ENCODE measurements around the gene GALT.
A peak's percentile ranks its signal among the peaks of the same experiment; 100 is the strongest.
"Not testable (repeated sequence)": the region's sequence is repeated elsewhere in the genome, so short reads cannot be mapped to it uniquely, and the experiment has no call there.

The GALT gene

DNA sequence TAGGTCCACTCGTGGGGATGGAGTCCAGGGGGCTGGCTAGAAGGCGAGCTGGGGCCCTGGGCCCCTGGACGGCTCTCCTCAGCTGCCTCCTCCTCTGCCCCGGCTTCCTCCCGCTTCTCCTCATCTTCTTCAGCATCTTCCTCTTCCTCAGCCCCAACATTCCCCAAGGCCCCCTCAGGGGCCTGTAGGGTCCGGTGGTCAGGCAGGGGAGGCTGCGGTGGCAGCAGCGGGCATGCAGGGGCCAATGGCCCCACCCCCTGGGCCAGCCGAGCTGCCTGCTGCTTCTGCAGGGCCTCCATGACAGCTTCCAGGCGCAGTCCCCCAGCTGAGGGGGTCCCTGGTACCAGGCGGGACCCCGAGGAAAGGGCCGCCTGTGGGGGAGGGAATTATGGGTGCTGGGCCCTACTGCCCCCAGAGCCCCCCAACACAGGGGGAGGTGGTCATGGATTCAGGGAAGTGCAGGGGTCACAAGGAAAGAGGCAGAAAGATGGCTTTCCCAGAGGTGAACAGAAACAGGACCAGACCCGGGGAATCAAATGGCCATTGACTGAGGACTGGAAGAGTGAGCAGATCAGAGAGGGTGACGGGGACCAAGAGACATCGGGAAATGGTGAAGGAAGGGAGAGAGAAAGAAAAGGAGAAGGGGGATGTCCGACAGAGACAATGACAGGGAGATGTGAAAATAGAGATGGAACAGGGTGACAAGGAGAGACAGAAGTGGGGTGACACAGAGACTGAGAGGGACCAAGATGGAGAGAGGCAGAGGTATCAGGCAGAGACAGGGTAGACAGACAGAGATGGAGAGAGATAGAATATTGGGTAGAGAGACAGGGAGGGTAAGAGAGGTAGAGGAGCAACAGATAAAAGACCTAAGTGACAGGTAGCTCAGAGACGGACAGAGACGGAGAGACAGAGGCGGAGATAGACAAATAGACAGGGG lies 18.5 kb upstream of the GALT start:
- no peak for DNase-seq

DNA sequence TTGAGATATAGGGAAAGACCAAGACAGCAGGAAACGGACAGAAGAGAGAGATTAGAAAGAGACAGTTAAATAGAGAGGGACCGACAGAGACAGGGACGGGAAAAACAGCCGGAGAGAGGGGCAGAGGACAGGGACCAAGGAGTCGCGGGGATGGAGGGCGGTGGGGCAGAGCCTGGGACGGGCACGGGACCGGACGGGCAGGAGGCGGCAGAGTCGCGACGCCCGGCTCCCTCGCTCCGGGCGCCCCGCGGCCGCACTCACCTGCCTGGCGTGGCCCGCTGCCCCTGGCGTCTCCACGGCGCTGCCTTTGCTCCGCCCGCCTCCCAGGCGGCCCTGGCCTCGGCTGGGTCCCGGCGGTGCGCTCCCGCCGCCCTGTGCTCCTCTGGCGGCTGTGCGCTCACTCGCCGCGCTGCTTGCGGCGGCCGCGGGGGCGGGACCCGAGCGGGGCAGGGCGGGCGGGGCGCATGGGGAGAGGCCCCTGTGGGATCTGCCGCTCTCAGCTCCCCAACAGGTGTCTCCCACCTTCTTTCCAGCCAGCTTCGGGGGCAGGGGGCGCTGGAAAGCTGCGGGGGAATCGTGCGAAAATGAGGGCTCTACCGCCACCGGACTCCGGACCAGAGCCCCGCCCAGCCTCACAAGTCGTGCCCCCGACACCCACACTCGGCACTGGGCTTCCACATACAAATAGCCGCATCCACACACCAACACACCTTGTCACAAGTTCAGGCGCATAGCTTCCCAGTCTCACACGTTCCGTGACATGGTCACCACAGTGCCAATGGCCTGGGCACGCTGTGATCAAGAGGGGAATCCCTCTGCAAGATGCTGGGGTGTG lies 17.6 kb upstream of the GALT start, which contains the start of gene ARID3C:
TSS of gene ARID3C (minus strand) at position 411 of the 835 bp plus-strand sequence. CDS start 1,052 bp downstream, outside the sequence.
- DNase-seq, result peak in 1 of 2 experiments; percentile 25

DNA sequence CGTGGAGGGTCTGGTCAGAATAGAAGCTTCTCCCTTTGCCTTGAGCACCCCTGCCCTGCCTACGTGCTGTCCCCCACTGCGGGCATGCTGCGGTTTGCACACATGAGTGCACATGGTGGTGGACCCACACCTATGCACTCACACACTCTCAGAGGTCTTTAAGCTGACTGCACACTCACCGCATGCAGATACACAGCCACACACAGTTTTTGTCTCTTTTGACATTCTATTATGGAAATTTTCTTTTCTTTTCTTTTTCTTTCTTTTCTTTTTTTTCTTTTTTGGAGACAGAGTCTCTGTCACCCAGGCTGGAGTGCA lies 17.0 kb upstream of the GALT start:
- DNase-seq, result no peak

DNA sequence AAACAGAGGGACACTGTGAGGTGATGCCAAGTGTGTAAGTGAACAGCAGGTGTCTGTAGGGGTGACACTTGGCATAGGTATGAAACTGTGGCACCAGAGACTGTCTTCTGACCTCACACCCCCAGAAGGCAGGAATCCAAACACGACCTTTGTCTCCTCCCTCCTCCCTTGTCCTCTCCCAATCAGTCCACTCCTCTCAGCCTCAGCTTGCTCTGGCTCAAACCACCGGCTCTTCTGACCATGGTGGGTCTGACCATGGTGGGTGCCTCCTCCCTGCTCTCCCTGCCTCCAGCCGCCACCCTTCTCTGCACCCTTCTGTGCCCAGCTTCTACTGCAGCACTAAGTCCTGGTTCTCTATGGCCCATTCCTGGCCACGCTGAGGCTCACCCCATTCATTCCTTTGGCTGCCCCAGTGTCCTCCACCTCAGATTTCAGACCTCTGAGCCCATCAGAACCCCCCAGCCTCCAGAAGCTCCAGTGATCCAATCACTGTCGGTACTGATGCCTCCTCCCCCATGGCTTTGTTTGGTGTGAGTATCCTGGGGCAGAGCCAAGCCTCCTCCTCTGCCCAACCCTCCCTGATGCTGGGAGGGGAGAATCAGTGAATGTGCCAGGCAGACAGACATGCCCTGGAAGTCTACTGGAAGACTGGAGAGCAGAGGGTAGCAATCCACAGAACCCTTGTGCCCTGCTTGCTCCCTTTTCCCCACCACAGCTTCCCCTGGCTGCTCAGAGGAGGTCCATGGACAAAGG lies 15.9 kb upstream of the GALT start:
- no peak for DNase-seq

DNA sequence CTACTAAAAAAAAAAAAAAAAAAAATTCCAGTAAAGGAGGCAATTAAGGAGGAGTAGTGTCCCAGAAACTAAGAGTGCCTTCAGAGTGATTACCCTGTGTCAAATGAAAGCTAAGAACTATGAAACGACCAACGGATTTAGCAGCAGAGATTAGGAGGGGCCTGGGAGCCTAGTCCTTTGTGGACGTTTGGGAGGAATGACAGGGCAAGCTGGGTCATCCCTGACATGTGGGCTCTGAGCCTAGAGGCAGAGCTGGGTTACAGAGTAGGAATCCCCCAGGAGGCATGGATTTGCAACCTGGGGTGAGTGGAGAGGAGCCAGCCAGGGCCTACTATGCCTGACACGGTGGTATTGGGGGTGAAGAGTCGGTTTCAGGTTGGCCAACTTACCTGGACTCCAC lies 13.3 kb upstream of the GALT start:
- DNase-seq, result no peak

DNA sequence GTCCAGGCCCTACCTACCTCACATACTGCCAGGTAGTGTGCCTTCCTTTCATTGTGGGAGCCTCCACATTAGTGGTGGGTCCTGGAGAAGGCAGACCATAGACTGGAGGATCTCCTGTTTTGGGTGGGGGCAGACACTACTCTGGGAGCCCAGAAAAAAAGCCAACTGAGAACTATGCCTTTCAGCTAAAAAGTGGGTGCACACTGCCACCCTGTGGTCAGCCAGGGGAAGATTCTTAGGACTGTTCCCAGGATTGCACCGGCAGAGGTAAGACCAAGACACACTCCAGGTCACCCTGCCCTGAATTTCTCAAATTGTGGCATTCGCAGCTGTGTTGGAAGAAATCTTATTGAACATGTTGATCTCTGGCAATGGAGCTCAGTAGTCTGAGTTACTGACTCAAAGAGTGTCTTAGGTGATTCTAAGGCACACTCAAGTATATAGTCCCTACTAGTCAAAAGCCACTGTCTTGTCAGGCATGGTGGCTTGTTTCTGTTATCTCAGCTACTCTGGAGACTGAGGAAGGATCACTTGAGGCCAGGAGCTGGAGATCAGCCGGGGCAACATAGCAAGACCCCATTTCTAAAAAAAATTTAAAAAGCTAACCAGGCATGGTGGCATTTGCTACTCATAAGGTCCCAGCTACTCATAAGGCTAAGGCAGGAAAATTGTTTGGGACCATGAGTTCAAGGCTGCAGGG lies 12.5 kb upstream of the GALT start:
- peak; percentile 30 to 68 for DNase-seq

DNA sequence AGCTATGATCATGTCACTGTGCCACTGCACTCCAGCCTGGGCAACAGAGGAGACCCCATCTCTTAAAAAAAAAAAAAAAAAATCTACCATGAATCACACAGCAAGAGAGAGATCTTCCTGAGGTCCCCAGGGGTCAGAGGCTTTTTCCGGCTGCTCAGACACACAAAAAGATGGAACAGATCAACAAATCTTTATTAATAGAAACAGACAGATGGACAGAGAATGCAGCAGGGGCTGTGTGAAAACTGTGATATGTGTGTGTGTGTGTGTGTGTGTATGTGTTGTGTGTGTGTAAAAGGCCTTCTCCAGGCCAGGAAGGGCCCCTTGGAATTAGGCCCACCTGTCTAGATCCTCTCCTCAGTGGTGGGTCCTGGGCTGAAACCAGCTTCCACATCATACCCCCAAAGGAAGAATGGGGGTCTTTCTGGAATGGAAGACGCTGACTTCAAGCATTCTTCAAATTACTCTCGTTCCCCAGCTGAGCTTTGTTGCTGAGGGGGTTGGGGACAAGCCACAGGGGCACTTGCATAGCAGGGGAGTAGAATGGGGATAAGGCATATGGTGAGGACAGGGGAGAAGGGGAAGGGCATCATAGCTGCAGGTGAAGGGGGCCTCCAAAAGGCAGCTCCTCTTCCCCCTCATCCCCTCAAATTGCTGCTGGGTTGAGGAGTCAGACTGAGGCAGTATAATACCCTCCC lies 11.8 kb upstream of the GALT start:
- no peak for DNase-seq

DNA sequence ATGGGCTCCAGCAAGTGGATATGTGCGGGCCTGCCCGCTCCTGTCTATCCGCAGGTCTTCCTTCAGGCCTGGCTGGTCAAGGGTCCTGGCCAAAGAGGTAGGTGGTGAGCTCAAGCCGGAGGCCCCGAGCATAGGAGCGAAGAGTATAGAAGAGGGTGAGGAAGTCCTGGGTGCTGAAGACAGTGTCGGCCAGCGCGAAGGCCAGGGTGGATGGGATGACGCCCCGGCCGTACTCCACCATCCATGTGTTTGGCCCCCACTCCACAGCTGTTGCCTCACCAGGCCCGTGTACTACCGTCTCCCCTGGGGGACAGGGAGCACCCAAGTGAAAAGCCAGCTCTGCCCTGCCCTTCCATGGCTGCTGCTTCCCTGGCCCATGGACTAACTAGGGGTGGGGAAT lies 10.9 kb upstream of the GALT start:
- DNase-seq, result no peak

DNA sequence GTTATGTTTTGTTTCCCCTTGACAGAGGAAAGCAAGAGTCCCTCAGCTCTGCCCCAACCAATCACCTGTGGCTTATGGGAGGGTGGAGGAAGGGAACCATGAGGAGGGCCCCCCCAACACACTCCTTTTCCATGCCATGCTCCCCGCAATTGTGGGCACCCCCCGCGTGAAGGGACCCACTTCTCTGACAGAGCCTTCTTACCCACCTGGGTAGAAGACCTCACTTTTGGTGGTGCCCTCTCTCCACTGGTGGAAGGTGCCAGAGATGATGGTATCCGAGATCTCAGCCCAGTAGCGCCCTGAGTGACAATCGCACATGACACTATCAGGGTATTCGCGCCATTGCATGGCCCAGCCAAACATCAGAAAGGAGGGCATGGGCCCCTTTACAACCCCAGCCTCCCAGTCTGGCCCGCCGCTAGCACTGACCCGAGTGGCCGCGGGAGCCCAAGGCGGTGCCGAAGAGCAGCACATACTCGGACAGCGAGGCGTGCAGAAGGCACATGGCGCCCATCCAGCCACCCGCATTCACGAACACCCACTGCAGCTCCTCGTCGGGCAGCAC lies 9.6 kb upstream of the GALT start:
- DNase-seq, result peak in 1 of 2 experiments; percentile 42

DNA sequence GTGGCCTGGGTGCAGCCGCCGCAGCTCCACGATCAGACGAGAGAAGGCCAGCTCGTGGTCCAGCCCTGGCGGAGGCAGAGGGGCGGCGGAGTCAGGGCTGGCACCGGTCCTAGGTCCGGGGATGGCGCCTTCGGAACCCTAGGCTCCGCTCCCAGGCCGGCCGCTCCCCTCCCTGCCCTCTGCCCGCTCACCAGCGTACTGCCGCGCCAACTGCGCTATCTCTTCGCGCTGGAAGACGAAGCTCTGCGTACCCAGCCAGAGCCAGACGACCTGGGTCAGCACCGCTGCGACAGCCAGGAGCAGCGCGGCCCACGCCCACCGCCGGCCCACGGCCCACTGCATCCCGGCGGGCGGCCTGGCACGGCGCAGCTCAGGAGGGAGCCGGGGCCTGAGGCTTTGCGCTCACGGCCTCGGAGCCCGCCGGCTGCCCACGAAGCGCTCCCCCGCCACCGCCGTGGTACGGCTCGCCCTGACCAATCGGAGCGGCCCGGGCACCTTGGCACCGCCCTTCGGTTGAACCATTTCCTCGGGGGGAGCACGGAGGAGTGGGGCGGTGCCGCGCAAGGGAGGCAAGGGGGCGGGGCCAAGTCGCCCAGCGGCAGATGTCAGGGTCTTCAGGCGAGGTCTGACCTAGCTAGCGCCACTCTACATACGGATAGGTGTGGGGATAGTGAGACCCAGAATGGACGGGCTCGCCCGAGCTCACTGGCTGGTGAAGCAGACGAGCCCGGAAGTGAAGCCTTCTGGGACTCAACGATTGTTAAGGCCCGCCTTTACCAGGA lies 8.9 kb upstream of the GALT start, which contains the start of gene SIGMAR1:
TSS of gene SIGMAR1 (minus strand) at position 432 of the 782 bp plus-strand sequence. CDS start at position 342, 90 bp downstream.
- DNase-seq, result peak; percentile 92 to 93

DNA sequence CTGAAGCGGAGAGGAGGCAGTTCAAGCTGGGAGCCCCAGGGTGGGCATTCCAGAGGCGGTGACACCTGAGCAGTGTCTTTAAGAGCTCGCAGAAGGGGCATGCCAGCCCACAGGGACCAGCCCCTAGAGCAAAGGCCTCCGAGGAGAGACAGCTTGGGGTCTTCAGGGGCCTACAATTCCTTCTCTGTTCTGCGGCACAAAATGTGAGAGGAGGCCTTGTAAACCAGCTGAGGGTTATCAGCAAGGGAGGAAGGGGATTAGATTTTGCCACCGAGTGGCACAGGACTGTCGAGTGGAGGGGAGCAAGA lies 8.4 kb upstream of the GALT start:
- DNase-seq, result no peak

DNA sequence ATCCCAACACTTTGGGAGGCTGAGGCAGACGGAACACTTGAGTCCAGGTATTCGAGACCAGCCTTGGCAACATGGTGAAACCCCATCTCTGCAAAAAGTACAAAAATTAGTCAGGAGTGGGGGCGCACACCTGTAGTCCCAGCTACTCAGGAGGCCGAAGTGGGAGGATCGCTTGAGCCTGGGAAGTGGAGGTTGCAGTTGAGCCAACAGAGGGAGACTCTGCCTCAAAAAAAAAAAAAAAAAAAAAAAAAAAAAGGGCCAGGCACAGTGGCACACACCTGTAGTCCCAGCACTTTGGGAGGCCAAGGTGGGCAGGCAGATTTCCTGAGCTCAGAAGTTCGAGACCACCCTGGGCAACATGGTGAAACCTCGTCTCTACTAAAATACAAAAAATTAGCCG lies 7.2 kb upstream of the GALT start:
- not testable (repeated sequence) for DNase-seq

DNA sequence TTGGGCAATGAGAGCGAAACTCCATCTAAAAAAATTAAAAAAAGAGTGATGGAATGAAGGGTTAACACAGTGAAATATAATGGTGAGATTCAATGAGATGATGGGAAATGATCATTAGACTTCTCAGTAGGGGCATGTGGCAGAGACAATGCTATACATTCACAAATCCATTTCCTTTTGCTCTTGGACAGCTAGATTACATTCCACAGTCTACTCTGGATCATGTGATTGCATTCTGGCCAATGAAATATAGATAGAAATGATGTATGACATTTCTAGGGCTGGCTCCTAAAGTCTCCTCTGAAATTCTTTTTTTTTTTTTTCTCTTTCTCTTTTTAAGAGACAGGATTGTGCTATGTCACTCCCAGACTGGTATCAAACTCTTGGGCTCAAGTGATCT lies 3.8 kb upstream of the GALT start:
- DNase-seq, result no peak

DNA sequence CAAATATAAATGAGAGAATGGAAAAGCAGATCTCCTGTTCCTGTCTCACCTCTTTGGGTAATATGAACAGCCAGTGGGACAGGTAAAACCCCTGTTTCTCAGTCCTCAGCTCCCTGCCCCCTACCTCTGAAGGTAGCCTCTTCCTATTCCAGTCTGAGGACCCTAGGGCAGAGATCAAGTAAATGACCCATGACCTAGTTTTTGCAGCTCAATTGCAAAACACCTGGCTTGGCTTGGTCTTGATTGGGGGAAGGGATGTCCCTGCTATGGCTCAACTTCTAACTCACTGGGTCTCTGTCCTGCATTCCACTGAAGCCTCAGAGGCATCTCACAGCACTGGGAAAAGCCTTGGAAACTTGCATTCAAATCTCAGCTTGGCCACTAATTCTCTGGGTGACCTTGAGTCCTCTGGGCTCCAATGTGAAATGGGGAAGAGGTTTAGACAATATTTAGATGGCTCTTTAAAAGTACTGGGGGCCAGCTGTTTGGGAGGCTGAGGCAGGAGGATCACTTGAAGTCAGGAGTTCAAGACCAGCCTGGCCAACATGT lies 1.6 kb upstream of the GALT start:
- no peak for DNase-seq

DNA sequence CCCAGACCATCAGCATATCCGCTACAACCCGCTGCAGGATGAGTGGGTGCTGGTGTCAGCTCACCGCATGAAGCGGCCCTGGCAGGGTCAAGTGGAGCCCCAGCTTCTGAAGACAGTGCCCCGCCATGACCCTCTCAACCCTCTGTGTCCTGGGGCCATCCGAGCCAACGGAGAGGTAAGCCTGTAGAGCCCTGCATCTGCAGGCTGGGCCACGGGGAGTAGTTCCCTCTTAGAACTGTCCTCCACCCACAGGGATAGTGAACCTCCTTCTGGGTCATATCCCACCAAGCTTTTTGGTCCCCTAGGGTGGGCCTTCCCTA lies 569 bp downstream of the GALT start:
- no peak for DNase-seq

DNA sequence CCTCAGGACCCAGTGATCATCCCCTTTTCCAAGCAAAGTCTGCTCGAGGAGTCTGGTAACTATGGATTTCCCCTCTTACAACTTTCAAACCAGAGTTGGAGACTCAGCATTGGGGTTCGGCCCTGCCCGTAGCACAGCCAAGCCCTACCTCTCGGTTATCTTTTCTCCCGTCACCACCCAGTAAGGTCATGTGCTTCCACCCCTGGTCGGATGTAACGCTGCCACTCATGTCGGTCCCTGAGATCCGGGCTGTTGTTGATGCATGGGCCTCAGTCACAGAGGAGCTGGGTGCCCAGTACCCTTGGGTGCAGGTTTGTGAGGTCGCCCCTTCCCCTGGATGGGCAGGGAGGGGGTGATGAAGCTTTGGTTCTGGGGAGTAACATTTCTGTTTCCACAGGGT lies 1.2 kb downstream of the GALT start:
- no peak for DNase-seq

DNA sequence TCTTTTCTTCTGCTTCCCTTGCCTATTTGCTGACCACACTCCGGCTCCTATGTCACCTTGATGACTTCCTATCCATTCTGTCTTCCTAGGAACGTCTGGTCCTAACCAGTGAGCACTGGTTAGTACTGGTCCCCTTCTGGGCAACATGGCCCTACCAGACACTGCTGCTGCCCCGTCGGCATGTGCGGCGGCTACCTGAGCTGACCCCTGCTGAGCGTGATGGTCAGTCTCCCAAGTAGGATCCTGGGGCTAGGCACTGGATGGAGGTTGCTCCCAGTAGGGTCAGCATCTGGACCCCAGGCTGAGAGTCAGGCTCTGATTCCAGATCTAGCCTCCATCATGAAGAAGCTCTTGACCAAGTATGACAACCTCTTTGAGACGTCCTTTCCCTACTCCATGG lies 2.2 kb downstream of the GALT start:
- DNase-seq, result no peak

DNA sequence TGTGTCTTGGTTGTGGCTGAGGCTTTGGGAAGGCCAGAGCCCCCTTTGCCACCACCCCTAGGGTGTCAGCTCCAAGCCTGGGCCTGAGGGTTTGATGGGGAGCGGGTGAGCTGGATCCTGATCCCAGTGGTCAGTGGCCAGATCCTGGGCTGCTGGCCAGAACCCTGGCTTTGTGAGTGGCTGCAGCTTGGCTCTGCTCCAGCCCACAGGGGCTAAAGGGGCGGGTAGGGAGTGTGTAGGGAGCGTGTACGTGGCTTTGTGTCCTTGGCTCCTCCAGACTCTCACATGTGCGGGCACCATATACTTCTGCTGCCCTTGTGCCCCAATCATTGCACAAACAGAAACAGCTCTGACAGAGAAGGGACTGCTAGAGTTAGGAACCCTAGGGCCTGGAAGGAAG lies 4.3 kb downstream of the GALT start:
- DNase-seq, result no peak

DNA sequence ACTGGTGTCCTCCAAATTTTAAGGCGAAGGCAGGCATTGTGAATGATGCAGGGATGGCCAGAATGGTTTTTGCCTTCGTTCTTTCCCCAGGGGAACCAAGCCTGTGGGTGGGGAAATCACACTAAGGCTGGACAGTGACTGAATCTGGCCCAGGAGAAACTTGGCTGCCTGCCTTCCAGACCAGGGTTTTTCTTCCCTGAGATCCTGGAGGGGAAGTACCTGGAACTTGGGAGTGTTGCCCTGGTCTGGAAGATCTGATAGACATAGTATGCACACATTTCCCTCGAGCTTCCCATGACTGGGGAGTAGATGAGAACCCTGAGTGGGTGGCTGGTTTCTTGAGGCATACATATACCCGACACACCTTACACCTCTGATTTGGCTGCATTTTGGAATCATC lies 4.8 kb downstream of the GALT start:
- no peak for DNase-seq

DNA sequence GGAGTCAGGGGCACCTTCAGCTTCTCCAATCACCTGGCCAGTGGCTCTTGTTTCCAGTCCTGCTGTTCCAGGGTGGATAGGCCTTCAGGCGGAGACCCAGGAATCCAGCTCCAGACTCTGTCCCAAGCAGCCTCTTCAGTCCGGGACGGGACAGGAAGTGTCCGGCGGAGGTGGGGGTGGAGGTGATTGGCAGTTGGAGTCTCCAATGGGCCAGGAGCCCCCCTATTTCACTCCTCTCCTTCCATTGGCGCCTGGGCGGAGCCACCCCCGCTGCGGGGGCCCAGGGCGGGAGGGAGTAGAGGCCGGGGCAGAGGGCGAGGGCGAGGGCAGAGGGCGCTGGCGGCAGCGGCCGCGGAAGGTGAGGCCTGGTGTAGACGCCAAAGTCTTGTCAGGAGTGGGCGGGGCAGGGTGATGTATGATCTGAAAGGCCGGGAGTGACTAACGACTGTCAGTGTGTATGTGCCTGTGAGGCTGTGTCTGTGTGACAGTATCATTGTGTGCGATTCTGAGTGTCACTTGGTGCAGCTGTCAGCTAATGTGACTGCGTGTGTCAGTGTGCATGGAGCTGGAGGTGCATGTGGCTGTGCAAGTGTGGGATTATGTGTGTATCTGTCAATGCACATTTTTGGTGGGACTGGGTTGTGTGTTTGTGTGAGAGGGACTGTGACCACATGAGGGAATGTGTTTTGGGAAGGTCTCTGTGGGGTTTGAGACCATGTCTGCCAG lies 5.6 kb downstream of the GALT start, which contains the start of gene IL11RA:
TSS of gene IL11RA (plus strand) at position 310 of the 726 bp plus-strand sequence. CDS start 3,033 bp downstream, outside the sequence.
- no peak for DNase-seq

Measured in NCI-H524 (cell line).